ENCODE measurements around the gene CRTAP.

- TF ChIP-seq CTCF (IDR thresholded peaks at IDR 0.05) (no peak), POLR2A (IDR thresholded peaks at IDR 0.05) (no peak)
Observed at GRCh38 chr3:33179132-33179531, 65.3 kb downstream of the CRTAP start.

Data from testis (tissue), 2 donors.